ENCODE data around the gene IGIP.

GRCh38 chr5:140109759-140110645 is 15.7 kb upstream of the IGIP start:
- TF ChIP-seq CTCF (IDR thresholded peaks at IDR 0.05) (no peak), POLR2A (IDR thresholded peaks at IDR 0.05) (no peak)

Measured in esophagus squamous epithelium (tissue), 4 donors.